ENCODE measurements around the gene TUBGCP3.

Gene TUBGCP3

DNA sequence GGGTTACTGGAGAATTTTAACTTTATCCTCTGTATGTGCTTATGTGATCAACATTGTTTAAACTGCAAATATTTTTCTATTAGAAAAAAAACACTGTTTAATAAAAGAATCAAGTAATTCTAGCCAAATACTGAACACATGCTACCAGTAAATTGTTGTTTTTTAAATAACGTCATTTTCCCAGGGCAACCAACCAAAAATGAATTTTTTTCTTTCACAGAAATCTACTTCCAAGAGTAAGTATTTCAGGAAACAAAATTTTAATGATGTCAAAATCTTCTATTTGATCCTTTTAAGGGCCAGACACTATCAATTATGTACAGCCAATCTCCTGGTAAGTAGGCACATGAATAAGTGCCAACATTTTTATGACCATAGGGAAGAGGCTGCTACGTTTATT, 57.1 kb downstream of the TUBGCP3 start:
- FAIRE-seq: no peak
- DNase-seq (ENCODE audit: insufficient read length, low spot score): no peak
- TF ChIP-seq, protein P1, sequence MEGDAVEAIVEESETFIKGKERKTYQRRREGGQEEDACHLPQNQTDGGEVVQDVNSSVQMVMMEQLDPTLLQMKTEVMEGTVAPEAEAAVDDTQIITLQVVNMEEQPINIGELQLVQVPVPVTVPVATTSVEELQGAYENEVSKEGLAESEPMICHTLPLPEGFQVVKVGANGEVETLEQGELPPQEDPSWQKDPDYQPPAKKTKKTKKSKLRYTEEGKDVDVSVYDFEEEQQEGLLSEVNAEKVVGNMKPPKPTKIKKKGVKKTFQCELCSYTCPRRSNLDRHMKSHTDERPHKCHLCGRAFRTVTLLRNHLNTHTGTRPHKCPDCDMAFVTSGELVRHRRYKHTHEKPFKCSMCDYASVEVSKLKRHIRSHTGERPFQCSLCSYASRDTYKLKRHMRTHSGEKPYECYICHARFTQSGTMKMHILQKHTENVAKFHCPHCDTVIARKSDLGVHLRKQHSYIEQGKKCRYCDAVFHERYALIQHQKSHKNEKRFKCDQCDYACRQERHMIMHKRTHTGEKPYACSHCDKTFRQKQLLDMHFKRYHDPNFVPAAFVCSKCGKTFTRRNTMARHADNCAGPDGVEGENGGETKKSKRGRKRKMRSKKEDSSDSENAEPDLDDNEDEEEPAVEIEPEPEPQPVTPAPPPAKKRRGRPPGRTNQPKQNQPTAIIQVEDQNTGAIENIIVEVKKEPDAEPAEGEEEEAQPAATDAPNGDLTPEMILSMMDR (IDR thresholded peaks at IDR 0.05; ENCODE audit: insufficient read depth, missing control alignments): no peak

DNA sequence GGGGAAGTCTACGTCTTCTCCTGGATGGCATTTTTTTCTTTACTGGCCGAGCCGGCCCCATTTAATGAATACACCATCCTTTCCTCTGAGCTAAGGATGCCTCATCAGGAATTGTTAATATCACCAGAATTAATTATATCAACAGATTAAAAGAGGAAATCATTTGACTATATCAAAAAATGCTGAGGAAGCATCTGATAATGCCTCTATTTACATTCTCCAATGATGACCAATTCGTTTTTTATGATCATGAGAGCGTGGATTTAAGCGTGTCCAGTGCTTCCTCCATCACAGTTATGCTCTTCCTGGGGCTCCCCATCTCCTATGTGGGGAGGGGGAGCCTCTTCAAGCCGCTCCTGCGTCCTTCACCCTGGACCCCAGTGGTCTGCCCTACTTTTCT, 58.7 kb downstream of the TUBGCP3 start:
- no peak for DNase-seq (ENCODE audit: insufficient read length, low spot score)
- TF ChIP-seq, protein P1 (IDR thresholded peaks at IDR 0.05; ENCODE audit: insufficient read depth, missing control alignments): no peak
- FAIRE-seq: no peak

DNA sequence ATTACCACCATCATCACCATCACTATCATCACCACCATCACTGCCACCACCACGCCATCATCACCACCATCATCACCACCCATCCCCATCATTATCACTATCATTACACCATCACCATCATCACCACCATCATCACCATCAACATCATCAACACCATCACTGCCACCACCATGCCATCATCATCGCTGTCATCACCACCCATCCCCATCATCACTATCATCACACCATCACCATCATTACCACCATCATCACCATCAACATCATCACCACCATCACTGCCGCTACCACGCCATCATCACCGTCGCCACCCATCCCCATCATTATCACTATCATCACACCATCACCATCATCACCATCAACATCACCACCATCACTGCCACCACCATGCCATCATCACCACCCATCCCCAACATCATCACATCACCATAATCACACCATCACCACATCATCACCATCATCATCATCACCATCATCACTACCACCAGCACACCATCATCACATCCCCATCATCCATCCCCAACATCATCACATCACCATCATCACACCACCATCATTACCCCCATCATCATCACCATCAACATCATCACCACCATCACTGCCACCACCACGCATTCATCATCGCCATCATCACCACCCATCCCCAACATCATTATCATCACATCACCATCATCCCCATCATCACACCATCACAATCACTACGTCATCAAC, 61.7 kb downstream of the TUBGCP3 start:
- TF ChIP-seq, protein P1 (IDR thresholded peaks at IDR 0.05; ENCODE audit: insufficient read depth, missing control alignments): no peak
- no peak for DNase-seq (ENCODE audit: insufficient read length, low spot score)
- FAIRE-seq: no peak

DNA sequence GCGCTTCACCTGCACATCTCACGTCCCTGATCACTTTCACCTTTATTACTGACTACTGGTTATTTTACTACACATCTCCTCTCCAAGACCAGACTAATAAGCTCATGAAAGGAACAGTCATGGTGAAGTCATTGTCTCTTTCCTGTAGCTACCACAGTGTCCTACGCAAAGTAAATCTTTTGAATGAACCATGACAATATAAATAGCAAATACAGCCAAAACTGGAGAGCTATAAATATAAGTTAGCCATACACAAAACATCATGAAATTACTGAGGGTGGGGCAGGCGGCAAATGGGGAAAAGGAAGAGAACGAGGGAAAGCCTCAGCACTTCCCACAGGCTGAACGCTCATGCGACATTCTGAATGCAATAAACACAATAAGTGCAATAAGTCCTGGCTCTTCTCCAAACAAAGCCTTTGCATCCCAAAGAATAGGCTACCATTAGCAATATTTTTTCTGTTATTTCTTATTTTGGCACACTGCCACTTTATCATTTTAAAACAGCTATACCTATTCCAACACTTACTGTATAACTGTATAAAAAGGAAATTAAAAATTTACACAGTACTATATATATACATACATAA, 62.5 kb downstream of the TUBGCP3 start:
- no peak for DNase-seq (ENCODE audit: insufficient read length, low spot score)
- FAIRE-seq: no peak
- TF ChIP-seq, protein P1 (IDR thresholded peaks at IDR 0.05; ENCODE audit: insufficient read depth, missing control alignments): no peak

DNA sequence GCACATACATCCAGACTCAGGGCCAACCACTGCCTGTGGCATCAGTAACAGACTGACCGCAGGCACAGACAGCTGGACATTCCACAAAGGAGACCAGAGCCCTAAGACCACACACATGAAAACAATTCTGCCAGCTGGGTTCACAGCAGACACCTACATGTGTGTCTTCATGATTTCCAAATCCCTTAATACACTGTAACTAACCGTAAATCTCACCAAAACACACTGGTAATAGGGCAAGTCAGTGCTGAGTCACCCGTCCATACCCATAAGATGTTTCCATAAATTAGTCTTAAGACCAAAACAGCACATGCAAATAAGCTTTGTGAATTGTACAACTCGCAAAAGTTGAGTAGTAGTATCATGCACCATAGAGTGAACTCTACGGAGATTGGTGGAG, 65.4 kb downstream of the TUBGCP3 start:
- TF ChIP-seq, protein P1 (IDR thresholded peaks at IDR 0.05; ENCODE audit: insufficient read depth, missing control alignments): no peak
- DNase-seq (ENCODE audit: insufficient read length, low spot score) (no peak), FAIRE-seq (no peak)

DNA sequence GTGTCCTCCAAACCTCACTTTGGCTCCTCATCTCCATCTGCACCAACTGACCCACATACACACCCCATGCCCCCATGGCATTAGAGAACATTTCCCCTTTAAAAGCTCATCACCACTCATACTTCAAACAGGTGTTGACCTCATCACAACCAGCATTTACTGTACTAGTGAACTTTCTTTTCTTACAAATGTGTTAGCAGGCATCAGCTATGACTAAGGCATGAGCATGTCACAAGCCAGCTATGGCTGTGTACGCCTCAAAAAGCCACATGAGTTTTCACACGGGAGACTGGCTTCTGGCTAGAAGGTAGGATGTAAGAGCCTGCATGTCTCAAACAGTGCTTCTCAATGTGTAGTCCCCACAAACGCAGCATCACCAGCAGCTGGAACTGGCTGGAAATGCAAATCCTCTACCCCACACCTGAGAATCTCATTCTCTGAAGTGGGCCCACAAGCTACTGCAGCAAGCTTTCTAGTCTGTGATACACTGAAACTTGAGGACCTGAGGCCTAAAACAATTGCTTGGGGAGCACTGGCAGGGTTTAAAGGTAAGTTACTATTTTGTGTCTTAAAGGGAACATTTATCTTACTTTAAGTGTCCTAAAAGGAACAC, 66.8 kb downstream of the TUBGCP3 start:
- TF ChIP-seq, protein P1 (IDR thresholded peaks at IDR 0.05; ENCODE audit: insufficient read depth, missing control alignments): no peak
- FAIRE-seq: no peak

More for the DNA sequence above, 66.8 kb downstream of the TUBGCP3 start:
- no peak for DNase-seq (ENCODE audit: insufficient read length, low spot score)
